Activated effector memory CD4-positive, alpha-beta T cell treated with Interleukin-2 at 50 U/mL for 16 hours (primary cell): ENCODE measurements around the gene MANSC4.
"Not testable (repeated sequence)": the region's sequence is repeated elsewhere in the genome, so short reads cannot be mapped to it uniquely, and the experiment has no call there.

Experiments used
- DNase-seq: peaks from one replicate; pipeline ENCODE4 v3.0.0-alpha.2; 2020

The MANSC4 gene

GRCh38 chr12:27747111-27747820, 32.8 kb downstream of the MANSC4 start:
- DNase-seq, result no peak

DNA sequence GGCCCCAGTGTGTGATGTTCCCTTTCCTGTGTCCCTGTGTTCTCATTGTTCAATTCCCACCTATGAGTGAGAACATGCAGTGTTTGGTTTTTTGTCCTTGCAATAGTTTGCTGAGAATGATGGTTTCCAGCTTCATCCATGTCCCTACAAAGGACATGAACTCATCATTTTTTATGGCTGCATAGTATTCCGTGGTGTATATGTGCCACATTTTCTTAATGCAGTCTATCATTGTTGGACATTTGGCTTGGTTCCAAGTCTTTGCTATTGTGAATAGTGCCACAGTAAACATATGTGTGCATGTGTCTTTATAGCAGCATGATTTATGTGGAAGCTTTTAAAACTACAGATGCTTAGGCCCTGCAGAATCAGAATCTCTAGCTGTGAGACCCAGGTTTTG, 34.3 kb downstream of the MANSC4 start:
- not testable (repeated sequence) for DNase-seq

GRCh38 chr12:27743601-27744000, 36.4 kb downstream of the MANSC4 start:
- no peak for DNase-seq

DNA sequence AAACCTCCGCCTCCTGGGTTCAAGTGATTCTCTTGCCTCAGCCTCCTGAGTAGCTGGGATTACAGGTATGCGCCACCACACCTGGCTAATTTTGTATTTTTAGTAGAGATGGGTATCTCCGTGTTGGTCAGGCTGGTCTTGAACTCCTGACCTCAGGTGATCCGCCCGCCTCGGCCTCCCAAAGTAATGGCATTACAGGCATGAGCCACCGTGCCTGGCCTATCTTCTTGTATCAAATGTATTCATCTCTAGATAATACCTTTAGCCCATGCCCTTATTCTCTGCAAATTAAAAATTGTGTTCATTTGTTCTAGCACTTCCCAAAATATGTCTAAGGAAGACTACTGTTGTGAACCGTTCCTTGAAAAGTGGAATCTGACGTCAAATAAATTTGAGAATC, 45.7 kb downstream of the MANSC4 start:
- not testable (repeated sequence) for DNase-seq

DNA sequence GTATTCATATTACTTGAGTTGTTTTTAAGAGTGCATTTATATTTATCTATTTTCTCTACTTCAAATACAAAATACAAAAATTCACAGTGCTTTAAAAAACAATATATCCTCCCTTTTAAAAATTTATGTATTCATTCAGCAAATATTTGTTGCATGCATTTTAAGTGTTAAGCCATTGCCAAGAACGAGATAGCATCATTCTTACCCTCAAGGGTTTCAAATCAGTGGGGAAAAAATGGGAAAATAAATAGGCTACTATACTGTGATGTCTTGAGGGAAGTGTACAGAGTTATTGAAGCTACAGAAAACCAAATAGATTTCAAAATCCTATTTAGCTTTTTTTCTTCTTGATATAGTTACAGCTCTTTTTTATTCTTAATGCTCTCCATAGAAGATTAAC, 46.2 kb downstream of the MANSC4 start:
- no peak for DNase-seq

- no peak for DNase-seq
Observed at GRCh38 chr12:27733052-27733656, 46.9 kb downstream of the MANSC4 start.

DNA sequence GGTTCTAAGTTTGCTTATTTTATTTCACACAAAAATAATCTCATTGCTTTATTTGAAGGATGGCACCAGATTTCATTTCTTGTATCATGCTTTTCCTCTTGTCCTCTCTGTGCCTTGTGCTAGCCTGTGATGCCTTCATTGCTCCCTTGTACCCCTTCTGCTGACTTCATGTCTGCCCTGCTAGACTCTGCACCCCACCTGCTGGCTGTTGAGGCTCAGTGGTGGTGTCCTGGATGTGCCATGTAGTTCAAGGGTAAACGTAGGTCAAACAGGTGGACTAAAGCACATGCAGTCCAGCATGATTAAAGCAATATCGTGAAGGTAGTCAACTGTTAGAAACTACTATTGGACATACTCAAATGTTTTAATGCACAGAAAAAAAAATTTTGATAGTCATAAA, 47.8 kb downstream of the MANSC4 start:
- no peak for DNase-seq

GRCh38 chr12:27730097-27730588, 49.9 kb downstream of the MANSC4 start:
- DNase-seq, result no peak

DNA sequence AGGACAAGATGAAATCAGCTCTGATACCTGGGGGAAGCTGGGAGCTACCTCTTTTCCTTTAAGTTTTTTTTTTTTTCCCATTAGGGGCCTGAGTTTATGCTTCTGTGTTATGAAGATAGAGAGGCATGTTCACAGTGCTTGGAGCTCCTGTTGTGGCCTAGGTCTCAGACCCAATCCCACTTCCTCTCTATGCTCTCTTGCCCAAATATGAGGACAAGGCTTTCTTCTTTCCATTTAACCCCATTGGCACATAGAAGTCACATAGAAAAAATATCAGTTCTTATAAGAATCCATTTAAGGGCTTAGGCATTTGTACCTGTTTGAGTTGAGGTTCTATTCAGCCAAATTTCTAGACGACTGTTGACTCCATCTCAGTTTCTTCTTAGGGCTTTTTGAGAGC, 56.8 kb downstream of the MANSC4 start:
- DNase-seq, result no peak
